Measurements from ENCODE around the gene RHOJ. TPM values are rescaled to one million over a fixed set of nuclear protein-coding genes. Genes with fewer than 3 reads are reported as not detected.

RHOJ gene
- total and polyA plus RNA-seq, 2 of the 13 experiments (the other 11 are each of a cell fraction or from before 2014, with no cell fraction given), result 0.22 to 1.3 TPM

GRCh38 chr14:63241096-63241495, 36.9 kb downstream of the RHOJ start:
- TF ChIP-seq SMYD3 (CRISPR knock-in tag; IDR thresholded peaks at IDR 0.05), result no peak
- TF ChIP-seq, protein P1, sequence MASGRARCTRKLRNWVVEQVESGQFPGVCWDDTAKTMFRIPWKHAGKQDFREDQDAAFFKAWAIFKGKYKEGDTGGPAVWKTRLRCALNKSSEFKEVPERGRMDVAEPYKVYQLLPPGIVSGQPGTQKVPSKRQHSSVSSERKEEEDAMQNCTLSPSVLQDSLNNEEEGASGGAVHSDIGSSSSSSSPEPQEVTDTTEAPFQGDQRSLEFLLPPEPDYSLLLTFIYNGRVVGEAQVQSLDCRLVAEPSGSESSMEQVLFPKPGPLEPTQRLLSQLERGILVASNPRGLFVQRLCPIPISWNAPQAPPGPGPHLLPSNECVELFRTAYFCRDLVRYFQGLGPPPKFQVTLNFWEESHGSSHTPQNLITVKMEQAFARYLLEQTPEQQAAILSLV (CRISPR knock-in tag; IDR thresholded peaks at IDR 0.05; ENCODE audit: borderline replicate concordance), result no peak
- TF ChIP-seq HDAC1 (CRISPR knock-in tag; IDR thresholded peaks at IDR 0.05), result no peak
- TF ChIP-seq ZNF724P (CRISPR knock-in tag; IDR thresholded peaks at IDR 0.05; ENCODE audit: borderline replicate concordance), result no peak
- no peak for TF ChIP-seq CHD2 (IDR thresholded peaks at IDR 0.05; ENCODE audit: low read depth, low read length)
- Histone ChIP-seq H3K9ac (ENCODE audit: insufficient read depth, low read depth, low read length) (no peak overlapping the region), H3K4me2 (ENCODE audit: low read depth, low read length) (no peak overlapping the region), H3K79me2 (ENCODE audit: insufficient read depth, low read length) (no peaks in the 10 kb centered on the region), H3K4me1 (ENCODE audit: insufficient read depth, low read length) (no peaks in the 10 kb centered on the region), H3K27ac (ENCODE audit: extremely low read length, insufficient read depth, low read length) (no peak overlapping the region), H3K4me3 (replicated peaks in 1 of 3; ENCODE audit: insufficient read depth in 1 of 3, low read depth in 2 of 3, low read length in 3 of 3) (no peak overlapping the region), H2AFZ (ENCODE audit: low read length) (no peak overlapping the region), H3K9me3 (ENCODE audit: low read length) (no peaks in the 10 kb centered on the region), H3K36me3 (replicated peaks in 1 of 2; ENCODE audit: control insufficient read depth in 1 of 2, insufficient read depth in 2 of 2, low read length in 2 of 2) (no peaks in the 10 kb centered on the region), H4K20me1 (ENCODE audit: insufficient read depth, low read length) (no peaks in the 10 kb centered on the region), H3K27me3 (ENCODE audit: control insufficient read depth in 1 of 2, insufficient read depth in 2 of 2, low read length in 2 of 2) (no peaks in the 10 kb centered on the region; a peak in 1 of 5 replicates)
- POLR2A ChIA-PET, result no interaction called here
- intact Hi-C loops (cut with micrococcal nuclease; ENCODE audit: unreplicated experiment) (no loop called here), in situ Hi-C loops (cut with HindIII; ENCODE audit: extremely low pct_ligation_motif_present, low pct_unique_long_range_greater_than_20kb) (no loop called here)
- ATAC-seq (no peak), DNase-seq (ENCODE audit: low spot score) (no peak), FAIRE-seq (no peak)
- 72% methylated on average over 4 of the region's 4 CpGs for WGBS (ENCODE audit: low lambda C conversion rate)
- CTCF ChIA-PET (ENCODE audit: low intra/inter-chr PET ratio, low total read pairs), result no interaction called here
- no TSS peak for BruUV-seq (replicated peaks)

- no peak overlapping the region for H3K4me2 ChIP-seq (ENCODE audit: low read depth, low read length)
- no peak overlapping the region for H2AFZ ChIP-seq (ENCODE audit: low read length)
- H3K9me3 ChIP-seq (ENCODE audit: low read length), result no peaks in the 10 kb centered on the region
- ChIA-PET POLR2A (no interaction called here), CTCF (ENCODE audit: low intra/inter-chr PET ratio, low total read pairs) (no interaction called here)
- H4K20me1 ChIP-seq (ENCODE audit: insufficient read depth, low read length), result no peaks in the 10 kb centered on the region
- no peak overlapping the region for H3K4me3 ChIP-seq (replicated peaks in 1 of 3; ENCODE audit: insufficient read depth in 1 of 3, low read depth in 2 of 3, low read length in 3 of 3)
- H3K79me2 ChIP-seq (ENCODE audit: insufficient read depth, low read length), result no peaks in the 10 kb centered on the region
- no peak for ATAC-seq
- WGBS (ENCODE audit: low lambda C conversion rate), result 32% methylated on average over 5 of the region's 5 CpGs
- H3K9ac ChIP-seq (ENCODE audit: insufficient read depth, low read depth, low read length), result no peak overlapping the region
- no TSS peak for BruUV-seq (replicated peaks)
- no peak for FAIRE-seq
- no peaks in the 10 kb centered on the region for H3K36me3 ChIP-seq (replicated peaks in 1 of 2; ENCODE audit: control insufficient read depth in 1 of 2, insufficient read depth in 2 of 2, low read length in 2 of 2)
- H3K4me1 ChIP-seq (ENCODE audit: insufficient read depth, low read length), result no peaks in the 10 kb centered on the region
- in situ Hi-C loops (cut with HindIII; ENCODE audit: extremely low pct_ligation_motif_present, low pct_unique_long_range_greater_than_20kb), result no loop called here
- intact Hi-C loops (cut with micrococcal nuclease; ENCODE audit: unreplicated experiment), result no loop called here
- DNase-seq (ENCODE audit: low spot score), result no peak
- H3K27ac ChIP-seq (ENCODE audit: extremely low read length, insufficient read depth, low read length), result no peak overlapping the region
- H3K27me3 ChIP-seq (ENCODE audit: control insufficient read depth in 1 of 2, insufficient read depth in 2 of 2, low read length in 2 of 2), result no peaks in the 10 kb centered on the region
- TF ChIP-seq MBD4 (IDR thresholded peaks at IDR 0.05; ENCODE audit: borderline replicate concordance, low read length) (no peak), ZBTB21 (CRISPR knock-in tag; IDR thresholded peaks at IDR 0.05) (no peak), ZNF274 (CRISPR knock-in tag; IDR thresholded peaks at IDR 0.05) (no peak), ZBTB44 (CRISPR knock-in tag; IDR thresholded peaks at IDR 0.05) (no peak), ARHGAP35 (CRISPR knock-in tag; IDR thresholded peaks at IDR 0.05; ENCODE audit: borderline replicate concordance) (no peak), ZNF350 (CRISPR knock-in tag; IDR thresholded peaks at IDR 0.05; ENCODE audit: borderline replicate concordance, low read depth) (no peak), CBX5 (CRISPR knock-in tag; IDR thresholded peaks at IDR 0.05; ENCODE audit: borderline replicate concordance) (no peak)
- TF ChIP-seq, protein P2, sequence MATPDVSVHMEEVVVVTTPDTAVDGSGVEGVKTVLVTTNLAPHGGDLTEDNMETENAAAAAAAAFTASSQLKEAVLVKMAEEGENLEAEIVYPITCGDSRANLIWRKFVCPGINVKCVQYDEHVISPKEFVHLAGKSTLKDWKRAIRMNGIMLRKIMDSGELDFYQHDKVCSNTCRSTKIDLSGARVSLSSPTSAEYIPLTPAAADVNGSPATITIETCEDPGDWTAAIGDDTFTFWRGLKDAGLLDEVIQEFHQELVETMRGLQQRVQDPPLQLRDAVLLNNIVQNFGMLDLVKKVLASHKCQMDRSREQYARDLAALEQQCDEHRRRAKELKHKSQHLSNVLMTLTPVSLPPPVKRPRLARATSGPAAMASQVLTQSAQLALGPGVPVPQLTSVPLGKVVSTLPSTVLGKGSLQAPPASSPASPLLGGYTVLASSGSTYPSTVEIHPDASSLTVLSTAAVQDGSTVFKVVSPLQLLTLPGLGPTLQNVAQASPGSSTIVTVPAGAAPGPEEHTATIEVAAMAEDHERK (CRISPR knock-in tag; IDR thresholded peaks at IDR 0.05; ENCODE audit: low read depth), result no peak
Observed at GRCh38 chr14:63243646-63244045, 39.4 kb downstream of the RHOJ start.
